Endodermal cell (in vitro differentiated cells): ENCODE data around the gene CLEC18A. TPM values are rescaled to one million over a fixed set of nuclear protein-coding genes. Genes with fewer than 3 reads are reported as not detected.
"Not testable (repeated sequence)": the region's sequence is repeated elsewhere in the genome, so short reads cannot be mapped to it uniquely, and the experiment has no call there.

Experiments
- DNase-seq: peaks from one replicate; pipeline ENCODE4 v3.0.0-alpha.2; 2017
- H3K27ac ChIP-seq: 2 replicates; pipeline ENCODE4 v1.5.1; 2013; ENCODE audit warnings: mild to moderate bottlenecking, low read depth, low read length, moderate library complexity
- H3K27me3 ChIP-seq: 2 replicates; pipeline ENCODE4 v1.6.1; 2013; ENCODE audit warnings: mild to moderate bottlenecking, low read length, moderate library complexity; ENCODE audit not compliant: insufficient read depth, control insufficient read depth, poor library complexity, severe bottlenecking
- H3K36me3 ChIP-seq: 2 replicates; pipeline ENCODE4 v1.7.0; 2013; ENCODE audit warnings: mild to moderate bottlenecking, low read length, moderate library complexity; ENCODE audit not compliant: control insufficient read depth, insufficient read depth
- H3K4me1 ChIP-seq: one replicate; pipeline ENCODE4 v1.7.0; 2013; ENCODE audit warnings: low read length; ENCODE audit not compliant: control insufficient read depth, insufficient read depth
- H3K4me3 ChIP-seq: 2 replicates; pipeline ENCODE4 v1.5.1; 2013; ENCODE audit warnings: mild to moderate bottlenecking, low read length, moderate library complexity
- H3K9ac ChIP-seq: 2 replicates; pipeline ENCODE4 v1.6.1; 2013; ENCODE audit warnings: mild to moderate bottlenecking, low read length, moderate library complexity; ENCODE audit not compliant: poor library complexity, severe bottlenecking; ENCODE audit errors: extremely low read depth
- H3K9me3 ChIP-seq: 2 replicates; pipeline ENCODE4 v1.6.1; 2013; ENCODE audit warnings: mild to moderate bottlenecking, low read length, moderate library complexity; ENCODE audit not compliant: control insufficient read depth
- H3K27ac Mint-ChIP-seq: 2 replicates; pipeline ENCODE4 v1.8.0; 2020; ENCODE audit warnings: mixed read lengths
- H3K27me3 Mint-ChIP-seq: 2 replicates; pipeline ENCODE4 v1.8.0; 2021; ENCODE audit warnings: mild to moderate bottlenecking, mixed read lengths; ENCODE audit not compliant: insufficient read depth
- H3K36me3 Mint-ChIP-seq: 2 replicates; pipeline ENCODE4 v1.8.0; 2020; ENCODE audit warnings: low read depth, mixed read lengths
- H3K4me1 Mint-ChIP-seq: 2 replicates; pipeline ENCODE4 v1.8.0; 2020; ENCODE audit warnings: mixed read lengths
- H3K4me3 Mint-ChIP-seq: 2 replicates; pipeline ENCODE4 v1.8.0; 2020; ENCODE audit warnings: mild to moderate bottlenecking, moderate library complexity, mixed read lengths
- H3K9me3 Mint-ChIP-seq: 2 replicates; pipeline ENCODE4 v1.8.0; 2020; ENCODE audit warnings: mild to moderate bottlenecking, mixed read lengths
- CTCF ChIP-seq: fragments of 200-600 bp; sonication (generic); conservative IDR thresholded peaks from 2 replicates; pipeline ENCODE4 v1.5.0; 2021; ENCODE audit warnings: antibody characterized with exemption, mild to moderate bottlenecking
- WGBS, 2 experiments: methylation state at CpG; one replicate each; pipeline versions ENCODE4 v1.1.5 to v1.1.7; 2013; ENCODE audit warnings: missing lambda C conversion rate in 2 of 2, mixed read lengths in 1 of 2; ENCODE audit not compliant: insufficient coverage in 1 of 2, insufficient read length in 1 of 2; 5-methylcytosine and 5-hydroxymethylcytosine counted together
- total RNA-seq, 2 donors: library from RNA; stranded (reverse); fragmentation: NEBNext Ultra II Directional in 1 of 2; extraction: Animal tissue kit (Norgen Biotek cat#: 25700) in 1 of 2; gene quantifications; 2 replicates in 1 of 2; 3 replicates in 1 of 2; pipeline ENCODE4 v1.2.1, GENCODE V29; 2021

The CLEC18A gene
- total RNA-seq, 2 donors from 2014 or later = 2.0 to 2.2 TPM

DNA sequence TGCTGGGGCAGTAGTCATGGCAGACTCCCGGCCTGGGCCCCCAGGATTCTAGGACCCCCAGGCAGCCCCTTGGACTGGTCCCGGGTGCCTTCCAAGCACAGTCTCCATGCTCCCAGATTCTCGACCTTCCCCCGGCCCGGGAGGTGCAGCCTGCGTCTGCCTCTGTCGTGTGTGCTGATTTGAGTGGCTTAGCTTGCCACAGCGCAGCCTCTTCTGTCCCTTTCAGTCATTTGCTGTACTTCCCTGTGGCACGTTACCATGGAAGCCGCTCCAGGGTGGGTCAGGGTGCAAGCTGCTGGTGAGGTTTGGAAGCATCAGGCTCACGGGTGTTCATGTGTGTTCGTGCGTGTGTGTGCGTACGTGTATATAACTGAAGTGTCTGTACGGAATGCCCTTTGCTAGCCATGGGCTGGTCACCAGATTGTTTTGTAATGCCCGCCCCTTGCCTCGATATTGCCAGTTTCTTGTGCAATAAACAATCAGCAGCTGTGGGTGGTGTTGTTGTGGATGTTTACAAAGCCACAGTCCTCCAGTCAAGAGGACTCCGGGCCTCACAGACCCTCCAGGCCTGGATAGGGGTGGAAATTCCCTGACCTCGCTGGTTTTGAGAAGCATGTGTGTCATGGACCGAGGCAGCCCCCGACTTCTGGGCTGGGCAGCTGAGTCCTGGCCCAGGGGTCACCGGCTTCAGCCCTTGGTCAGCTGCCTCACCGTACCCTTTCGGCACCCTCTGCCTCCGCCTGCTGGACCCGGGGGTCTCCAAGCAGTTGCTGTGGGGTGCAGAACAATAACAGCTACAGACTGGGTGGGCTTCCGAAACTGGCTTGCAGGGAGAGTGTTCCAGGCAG lies 9.7 kb upstream of the CLEC18A start:
- no peak for DNase-seq
- no peaks in the 10 kb centered on the region for H3K9me3 ChIP-seq
- H3K36me3 ChIP-seq = peaks cover 15% of the 10 kb centered on the region
- WGBS, 2 experiments = 93 to 95% methylated on average over 22 to 28 of the region's 28 CpGs
- no peak overlapping the region for H3K9ac ChIP-seq
- no peaks in the 10 kb centered on the region for H3K27me3 Mint-ChIP-seq
- H3K4me1 ChIP-seq = no peaks in the 10 kb centered on the region
- H3K27ac Mint-ChIP-seq = peak overlapping the region; percentile 18
- H3K4me3 Mint-ChIP-seq = no peak overlapping the region
- peak overlapping the region; percentile 44 for H3K27ac ChIP-seq
- H3K36me3 Mint-ChIP-seq = peaks cover 28% of the 10 kb centered on the region
- no peaks in the 10 kb centered on the region for H3K9me3 Mint-ChIP-seq
- no peaks in the 10 kb centered on the region for H3K27me3 ChIP-seq
- no peaks in the 10 kb centered on the region for H3K4me1 Mint-ChIP-seq
- no peak for TF ChIP-seq CTCF
- no peak overlapping the region for H3K4me3 ChIP-seq

DNA sequence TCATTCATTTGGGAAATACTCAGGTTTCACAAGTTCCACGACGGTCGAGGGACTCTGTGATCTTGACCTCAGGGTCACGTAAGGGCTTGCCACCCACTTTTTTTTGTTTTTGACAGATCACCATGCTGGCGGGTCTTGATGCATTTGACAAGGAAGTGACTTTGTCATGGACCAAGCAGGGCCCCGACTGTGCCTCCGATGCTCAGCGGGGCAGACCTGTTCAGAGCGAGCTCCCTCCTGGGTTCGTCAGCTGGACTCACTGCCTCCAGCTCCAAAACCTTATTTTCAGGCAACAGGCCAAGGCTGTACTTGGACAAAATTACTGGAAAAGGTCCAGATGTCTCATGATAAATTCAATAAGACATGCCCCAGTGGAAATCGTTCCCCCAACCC lies 9.0 kb upstream of the CLEC18A start:
- TF ChIP-seq CTCF = no peak
- Mint-ChIP-seq H3K27ac (peak overlapping the region; percentile 18), H3K36me3 (peaks cover 24% of the 10 kb centered on the region), H3K4me1 (no peaks in the 10 kb centered on the region), H3K9me3 (no peaks in the 10 kb centered on the region), H3K27me3 (no peaks in the 10 kb centered on the region), H3K4me3 (no peak overlapping the region)
- no peaks in the 10 kb centered on the region for H3K4me1 ChIP-seq
- no peak for DNase-seq
- H3K4me3 ChIP-seq = no peak overlapping the region
- H3K36me3 ChIP-seq = peaks cover 13% of the 10 kb centered on the region
- H3K9me3 ChIP-seq = no peaks in the 10 kb centered on the region
- peak overlapping the region; percentile 44 for H3K27ac ChIP-seq
- no peaks in the 10 kb centered on the region for H3K27me3 ChIP-seq
- H3K9ac ChIP-seq = no peak overlapping the region
- WGBS, 2 experiments = 87 to 94% methylated on average over 11 of the region's 11 CpGs

DNA sequence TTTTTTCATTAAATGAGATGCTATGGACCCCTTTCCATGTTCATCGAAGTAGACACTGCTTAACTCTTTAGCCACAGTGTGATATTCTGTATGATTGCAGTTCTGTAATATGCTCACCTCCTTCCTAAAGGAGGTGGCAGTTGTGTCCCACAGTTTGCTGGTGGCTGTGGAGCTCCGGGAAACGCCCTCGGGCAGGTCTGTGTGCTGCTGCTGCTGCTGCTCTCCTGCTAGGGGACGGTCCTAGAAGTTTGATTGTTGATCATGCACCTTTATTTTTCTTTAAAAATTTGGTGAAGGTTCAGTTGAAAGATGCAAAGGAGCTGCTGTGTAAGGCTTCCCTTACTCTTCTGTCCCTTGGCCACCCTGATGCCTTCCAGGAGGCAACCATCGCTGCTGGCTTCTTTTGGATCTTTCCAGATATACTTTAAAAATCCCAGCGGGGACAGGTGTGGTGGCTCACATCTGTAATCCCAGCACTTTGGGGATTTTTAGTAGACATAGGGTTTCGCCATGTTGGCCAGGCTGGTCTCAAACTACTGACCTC lies 8.4 kb upstream of the CLEC18A start:
- Mint-ChIP-seq H3K9me3 (no peaks in the 10 kb centered on the region), H3K27me3 (no peaks in the 10 kb centered on the region), H3K27ac (peak overlapping the region; percentile 74), H3K4me1 (no peaks in the 10 kb centered on the region), H3K36me3 (peaks cover 18% of the 10 kb centered on the region), H3K4me3 (no peak overlapping the region)
- H3K36me3 ChIP-seq = peaks cover 8% of the 10 kb centered on the region
- no peak overlapping the region for H3K27ac ChIP-seq
- no peaks in the 10 kb centered on the region for H3K9me3 ChIP-seq
- H3K27me3 ChIP-seq = no peaks in the 10 kb centered on the region
- no peak overlapping the region for H3K9ac ChIP-seq
- H3K4me3 ChIP-seq = no peak overlapping the region
- no peaks in the 10 kb centered on the region for H3K4me1 ChIP-seq
- DNase-seq = no peak
- WGBS, 2 experiments = 87 to 98% methylated on average over 7 to 8 of the region's 8 CpGs
- TF ChIP-seq CTCF = no peak

DNA sequence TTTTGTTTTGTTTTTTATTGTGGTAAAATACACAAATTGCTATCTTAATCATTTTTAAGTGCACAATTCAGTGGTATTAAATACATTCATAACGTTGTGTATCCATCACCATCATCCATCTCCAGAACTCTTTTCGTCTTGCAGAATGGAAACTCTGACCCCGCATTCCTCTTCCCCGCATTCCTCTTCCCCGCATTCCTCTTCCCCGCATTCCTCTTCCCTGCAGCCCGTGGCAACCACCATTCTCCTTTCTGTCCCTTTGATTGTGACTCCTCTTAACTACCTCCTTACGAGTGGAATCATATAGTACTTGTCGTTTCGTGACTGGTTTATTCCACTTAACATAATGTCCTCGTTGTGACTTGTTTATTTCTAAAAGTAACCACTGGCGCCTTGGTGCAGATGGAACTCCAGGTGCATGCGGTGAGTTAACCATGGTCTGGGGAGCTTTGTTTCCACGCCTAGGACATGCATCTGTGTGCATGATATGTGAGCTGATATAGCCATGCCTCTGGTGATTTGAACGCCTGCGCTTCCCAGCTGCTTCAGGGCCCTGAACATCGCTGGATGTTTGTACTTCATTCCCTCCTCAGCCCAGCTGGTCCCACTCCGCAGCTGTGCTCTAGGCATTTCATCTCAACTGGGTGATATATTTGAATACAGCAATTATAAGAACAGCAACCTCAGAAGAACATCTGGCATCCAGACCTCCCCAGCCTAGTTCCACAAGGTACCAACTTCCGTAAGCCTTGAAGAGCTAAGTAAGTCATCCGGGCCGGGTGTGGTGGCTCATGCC lies 7.7 kb upstream of the CLEC18A start:
- WGBS, 2 experiments = 80 to 90% methylated on average over 4 to 13 of the region's 21 CpGs
- not testable (repeated sequence) for H3K27me3 ChIP-seq, H3K9ac ChIP-seq, H3K9me3 Mint-ChIP-seq, H3K4me1 ChIP-seq, H3K27me3 Mint-ChIP-seq, H3K9me3 ChIP-seq, H3K36me3 ChIP-seq, H3K4me3 Mint-ChIP-seq, H3K4me3 ChIP-seq, H3K4me1 Mint-ChIP-seq
- DNase-seq = peak; percentile 70
- H3K36me3 Mint-ChIP-seq = peaks cover 17% of the 10 kb centered on the region
- H3K27ac Mint-ChIP-seq = peak overlapping the region; percentile 74
- H3K27ac ChIP-seq = peak overlapping the region; percentile 66
